GM12873 (cell line): ENCODE measurements around the gene PHF14.

Source experiments
- TF ChIP-seq, protein P1 (sequence below): IDR thresholded peaks from 2 replicates; pipeline ENCODE4 v1.5.1; 2012; ENCODE audit warnings: low read depth, mild to moderate bottlenecking, moderate library complexity, low read length, control low read depth; ENCODE audit not compliant: insufficient read depth; ENCODE audit errors: missing control alignments

PHF14 gene

DNA sequence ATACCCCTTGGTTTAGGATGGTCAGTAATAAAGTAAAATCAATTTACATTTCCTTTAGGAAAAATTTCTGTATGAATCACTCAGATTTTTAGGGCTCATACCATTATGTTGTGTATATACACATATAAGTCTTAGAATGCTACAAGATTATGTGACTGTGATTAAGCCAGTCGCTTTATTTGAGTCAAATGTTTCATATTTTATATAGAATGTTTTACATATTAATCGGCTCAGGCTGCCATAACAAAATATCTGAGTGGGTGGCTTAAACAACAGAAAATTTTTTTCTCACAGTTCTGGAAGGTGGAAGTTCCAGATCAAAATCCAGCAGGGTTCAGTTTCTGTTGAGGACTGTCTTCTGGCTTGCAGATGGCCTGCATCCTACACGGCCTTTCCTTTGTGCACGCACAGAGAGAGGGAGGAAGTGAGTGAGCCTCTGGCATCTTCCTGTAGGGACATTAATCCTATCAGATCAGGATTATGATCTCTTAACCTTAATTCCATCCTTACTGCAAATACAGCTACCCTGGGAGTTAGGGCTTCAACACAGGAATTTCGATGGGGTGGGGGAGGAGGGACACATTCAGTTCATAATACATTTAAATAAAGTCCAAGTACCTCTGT, 198.0 kb downstream of the PHF14 start:
- TF ChIP-seq, protein P1, sequence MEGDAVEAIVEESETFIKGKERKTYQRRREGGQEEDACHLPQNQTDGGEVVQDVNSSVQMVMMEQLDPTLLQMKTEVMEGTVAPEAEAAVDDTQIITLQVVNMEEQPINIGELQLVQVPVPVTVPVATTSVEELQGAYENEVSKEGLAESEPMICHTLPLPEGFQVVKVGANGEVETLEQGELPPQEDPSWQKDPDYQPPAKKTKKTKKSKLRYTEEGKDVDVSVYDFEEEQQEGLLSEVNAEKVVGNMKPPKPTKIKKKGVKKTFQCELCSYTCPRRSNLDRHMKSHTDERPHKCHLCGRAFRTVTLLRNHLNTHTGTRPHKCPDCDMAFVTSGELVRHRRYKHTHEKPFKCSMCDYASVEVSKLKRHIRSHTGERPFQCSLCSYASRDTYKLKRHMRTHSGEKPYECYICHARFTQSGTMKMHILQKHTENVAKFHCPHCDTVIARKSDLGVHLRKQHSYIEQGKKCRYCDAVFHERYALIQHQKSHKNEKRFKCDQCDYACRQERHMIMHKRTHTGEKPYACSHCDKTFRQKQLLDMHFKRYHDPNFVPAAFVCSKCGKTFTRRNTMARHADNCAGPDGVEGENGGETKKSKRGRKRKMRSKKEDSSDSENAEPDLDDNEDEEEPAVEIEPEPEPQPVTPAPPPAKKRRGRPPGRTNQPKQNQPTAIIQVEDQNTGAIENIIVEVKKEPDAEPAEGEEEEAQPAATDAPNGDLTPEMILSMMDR = no peak

GRCh38 chr7:11172835-11173234, 199.2 kb downstream of the PHF14 start:
- TF ChIP-seq, protein P1 = no peak

- TF ChIP-seq, protein P1 = no peak
Measured at GRCh38 chr7:11175371-11175770, 201.7 kb downstream of the PHF14 start.

GRCh38 chr7:11175887-11176286, 202.2 kb downstream of the PHF14 start:
- TF ChIP-seq, protein P1 = no peak

DNA sequence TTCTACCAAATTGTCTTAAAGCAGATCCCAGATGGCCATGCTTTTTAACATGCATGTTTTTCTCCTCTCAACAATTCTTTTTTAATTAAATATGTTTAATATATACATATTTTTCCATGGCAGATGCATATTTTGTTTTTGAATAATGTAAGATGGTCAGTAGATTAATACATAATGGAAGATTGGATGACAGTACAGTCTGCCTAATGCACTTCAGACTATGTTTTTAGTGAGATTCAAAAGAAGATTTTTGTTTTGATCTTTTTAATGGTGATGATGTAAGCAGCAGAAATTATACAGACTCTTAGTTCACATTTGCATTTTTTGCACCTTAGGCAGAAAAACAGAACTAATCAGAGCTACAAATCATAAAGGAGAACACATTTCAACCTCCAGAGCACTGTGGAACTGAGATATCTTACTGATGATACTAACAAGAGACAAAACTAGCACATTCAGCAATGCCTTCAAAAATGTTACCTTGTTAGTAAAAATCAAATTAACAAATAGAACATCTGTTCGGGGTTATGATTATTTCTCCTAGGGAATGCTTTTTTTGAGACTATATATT, 203.4 kb downstream of the PHF14 start:
- TF ChIP-seq, protein P1 = no peak

- TF ChIP-seq, protein P1 = no peak
Measured at GRCh38 chr7:11177793-11178192, 204.1 kb downstream of the PHF14 start.

- TF ChIP-seq, protein P1 = no peak
Measured at GRCh38 chr7:11181590-11181989, 207.9 kb downstream of the PHF14 start.

DNA sequence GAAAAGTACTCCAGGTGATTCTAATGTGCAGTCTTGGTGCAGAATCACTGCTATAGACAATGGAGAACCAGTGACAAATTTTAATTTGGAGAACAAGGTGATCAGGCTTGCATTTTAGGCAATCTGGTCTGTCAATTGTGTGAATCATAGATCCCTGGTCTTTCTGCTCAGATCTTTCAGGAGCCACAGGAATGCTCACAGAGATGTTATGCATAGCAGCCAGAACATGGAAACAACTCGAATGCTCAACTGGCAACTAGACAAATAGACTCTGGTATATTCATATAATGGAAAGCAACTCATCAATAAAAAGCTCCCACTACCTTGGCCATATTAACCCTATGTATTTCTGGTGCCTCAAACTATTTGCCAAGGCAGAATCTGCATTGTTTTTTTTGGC, 209.1 kb downstream of the PHF14 start:
- TF ChIP-seq, protein P1 = no peak
